HepG2 (cell line): Measurements from ENCODE around the gene REPIN1. TPM values are rescaled to one million over a fixed set of nuclear protein-coding genes. Genes with fewer than 3 reads are reported as not detected.

Experiments
- BCL6 ChIP-seq: IDR thresholded peaks from 2 replicates; pipeline ENCODE4 v1.6.1; 2016; ENCODE audit warnings: missing genetic modification reagents, missing compliant biosample characterization
- BRD4 ChIP-seq: sonication (generic); formaldehyde crosslinking; IDR thresholded peaks from 2 replicates; pipeline ENCODE4 v1.4.0; 2020; ENCODE audit warnings: missing genetic modification reagents
- CHCHD3 ChIP-seq: sonication (generic); formaldehyde crosslinking; IDR thresholded peaks from 2 replicates; pipeline ENCODE4 v1.8.0; 2022; ENCODE audit warnings: mild to moderate bottlenecking, missing genetic modification reagents, moderate library complexity
- GMEB1 ChIP-seq: sonication (generic); formaldehyde crosslinking; IDR thresholded peaks from 2 replicates; pipeline ENCODE4 v1.5.1; 2020; ENCODE audit warnings: missing genetic modification reagents, mild to moderate bottlenecking, borderline replicate concordance
- MZF1 ChIP-seq: sonication (generic); formaldehyde crosslinking; IDR thresholded peaks from 2 replicates; pipeline ENCODE4 v1.8.1; 2023; ENCODE audit warnings: mild to moderate bottlenecking, missing genetic modification reagents, borderline replicate concordance
- NPAS2 ChIP-seq: sonication (generic); formaldehyde crosslinking; IDR thresholded peaks from 2 replicates; pipeline ENCODE4 v1.8.0; 2022; ENCODE audit warnings: mild to moderate bottlenecking, missing genetic modification reagents, borderline replicate concordance
- PAXIP1 ChIP-seq: sonication (generic); formaldehyde crosslinking; conservative IDR thresholded peaks from 2 replicates; pipeline ENCODE4 v1.4.0; 2020; ENCODE audit warnings: mild to moderate bottlenecking, missing genetic modification reagents, moderate library complexity
- RARA ChIP-seq: IDR thresholded peaks from 2 replicates; pipeline ENCODE4 v1.6.1; 2016; ENCODE audit warnings: missing genetic modification reagents, missing compliant biosample characterization
- RXRB ChIP-seq: IDR thresholded peaks from 2 replicates; pipeline ENCODE4 v1.6.1; 2016; ENCODE audit warnings: borderline replicate concordance, missing genetic modification reagents, missing compliant biosample characterization
- SNAPC2 ChIP-seq: sonication (generic); formaldehyde crosslinking; IDR thresholded peaks from 2 replicates; pipeline ENCODE4 v1.8.1; 2022; ENCODE audit warnings: mild to moderate bottlenecking, missing genetic modification reagents
- SP1 ChIP-seq, 2 experiments: fragments of 450-650 bp in 1 of 2; sonication (generic) in 1 of 2; formaldehyde crosslinking in 1 of 2; IDR thresholded peaks; 2 replicates each; pipeline versions ENCODE4 v1.4.0 to v1.6.1; 2016 to 2020; ENCODE audit warnings: missing genetic modification reagents in 1 of 2
- SRF ChIP-seq: IDR thresholded peaks from 2 replicates; pipeline ENCODE4 v1.6.1; 2011; ENCODE audit warnings: mild to moderate bottlenecking, low read depth, low read length, moderate library complexity
- TCF12 ChIP-seq, 2 experiments: fragments of 450-650 bp in 1 of 2; sonication (generic) in 1 of 2; formaldehyde crosslinking in 1 of 2; IDR thresholded peaks; 2 replicates each; pipeline versions ENCODE4 v1.6.1 to v1.8.0; 2017 to 2022; ENCODE audit warnings: antibody characterized with exemption in 1 of 2, mild to moderate bottlenecking in 1 of 2, missing genetic modification reagents in 1 of 2, moderate library complexity in 1 of 2
- ZNF460 ChIP-seq: sonication (generic); formaldehyde crosslinking; IDR thresholded peaks from 2 replicates; pipeline ENCODE4 v1.5.1; 2020; ENCODE audit warnings: missing genetic modification reagents, mild to moderate bottlenecking, borderline replicate concordance
- ZNF552 ChIP-seq: sonication (generic); formaldehyde crosslinking; IDR thresholded peaks from 2 replicates; pipeline ENCODE4 v1.9.0; 2022; ENCODE audit warnings: missing genetic modification reagents, mild to moderate bottlenecking, borderline replicate concordance
- ZNF572 ChIP-seq: sonication (generic); formaldehyde crosslinking; IDR thresholded peaks from 2 replicates; pipeline ENCODE4 v1.5.1; 2020; ENCODE audit warnings: mild to moderate bottlenecking, missing genetic modification reagents
- ZNF629 ChIP-seq: sonication (generic); formaldehyde crosslinking; conservative IDR thresholded peaks from 2 replicates; pipeline ENCODE4 v1.5.0; 2020; ENCODE audit warnings: missing genetic modification reagents
- ZNF879 ChIP-seq: sonication (generic); formaldehyde crosslinking; IDR thresholded peaks from 2 replicates; pipeline ENCODE4 v1.8.1; 2023; ENCODE audit warnings: missing genetic modification reagents
- ZSCAN29 ChIP-seq: sonication (generic); formaldehyde crosslinking; conservative IDR thresholded peaks from 2 replicates; pipeline ENCODE4 v1.4.0; 2020; ENCODE audit warnings: mild to moderate bottlenecking, missing genetic modification reagents
- polyA plus RNA-seq, 8 experiments: library from polyadenylated mRNA; depleted of rRNA in 3 of 8; stranded (reverse) in 7 of 8; unstranded in 1 of 8; fragments of >200 nt; fragmentation: Illumina TruSeq in 4 of 8; extraction: Trizol in 4 of 8; gene quantifications; 2 replicates each; pipeline versions ENCODE4 v1.2.1 to v1.2.3, GENCODE V29; 2011 to 2016; ENCODE audit warnings: low read depth in 4 of 8, missing spikeins in 1 of 8, mixed read lengths in 1 of 8; ENCODE audit not compliant: insufficient read depth in 1 of 8
- total RNA-seq, 5 experiments: library from RNA; depleted of rRNA; stranded (reverse); fragments of >200 nt; fragmentation: Illumina TruSeq; extraction: Trizol; gene quantifications; 2 replicates each; pipeline ENCODE4 v1.2.3, GENCODE V29; 2016; ENCODE audit warnings: low read depth in 1 of 5
- TF ChIP-seq, protein P1 (sequence below): IDR thresholded peaks from 2 replicates; pipeline ENCODE4 v1.4.0; 2020; ENCODE audit warnings: mild to moderate bottlenecking, missing genetic modification reagents

The REPIN1 gene
- total and polyA plus RNA-seq, 2 of the 13 experiments (the other 11 are each of a cell fraction or from before 2014, with no cell fraction given): 69.9 to 108 TPM

- TF ChIP-seq BRD4 (CRISPR knock-in tag): peak; percentile 61; the same call in 1 of the 2 replicates
- 0 out of 2 replicates have a peak, but pooled peaks have one; percentile 20 for TF ChIP-seq ZSCAN29 (CRISPR knock-in tag)
- TF ChIP-seq NPAS2 (CRISPR knock-in tag): no peak
- 0 out of 2 replicates have a peak, but pooled peaks have one; percentile 36 for TF ChIP-seq ZNF879 (CRISPR knock-in tag)
- TF ChIP-seq GMEB1 (CRISPR knock-in tag): peak; percentile 77
- no peak; the same call in 1 of the 2 replicates for TF ChIP-seq PAXIP1
- no peak for TF ChIP-seq ZNF572 (CRISPR knock-in tag)
- TF ChIP-seq, protein P1, sequence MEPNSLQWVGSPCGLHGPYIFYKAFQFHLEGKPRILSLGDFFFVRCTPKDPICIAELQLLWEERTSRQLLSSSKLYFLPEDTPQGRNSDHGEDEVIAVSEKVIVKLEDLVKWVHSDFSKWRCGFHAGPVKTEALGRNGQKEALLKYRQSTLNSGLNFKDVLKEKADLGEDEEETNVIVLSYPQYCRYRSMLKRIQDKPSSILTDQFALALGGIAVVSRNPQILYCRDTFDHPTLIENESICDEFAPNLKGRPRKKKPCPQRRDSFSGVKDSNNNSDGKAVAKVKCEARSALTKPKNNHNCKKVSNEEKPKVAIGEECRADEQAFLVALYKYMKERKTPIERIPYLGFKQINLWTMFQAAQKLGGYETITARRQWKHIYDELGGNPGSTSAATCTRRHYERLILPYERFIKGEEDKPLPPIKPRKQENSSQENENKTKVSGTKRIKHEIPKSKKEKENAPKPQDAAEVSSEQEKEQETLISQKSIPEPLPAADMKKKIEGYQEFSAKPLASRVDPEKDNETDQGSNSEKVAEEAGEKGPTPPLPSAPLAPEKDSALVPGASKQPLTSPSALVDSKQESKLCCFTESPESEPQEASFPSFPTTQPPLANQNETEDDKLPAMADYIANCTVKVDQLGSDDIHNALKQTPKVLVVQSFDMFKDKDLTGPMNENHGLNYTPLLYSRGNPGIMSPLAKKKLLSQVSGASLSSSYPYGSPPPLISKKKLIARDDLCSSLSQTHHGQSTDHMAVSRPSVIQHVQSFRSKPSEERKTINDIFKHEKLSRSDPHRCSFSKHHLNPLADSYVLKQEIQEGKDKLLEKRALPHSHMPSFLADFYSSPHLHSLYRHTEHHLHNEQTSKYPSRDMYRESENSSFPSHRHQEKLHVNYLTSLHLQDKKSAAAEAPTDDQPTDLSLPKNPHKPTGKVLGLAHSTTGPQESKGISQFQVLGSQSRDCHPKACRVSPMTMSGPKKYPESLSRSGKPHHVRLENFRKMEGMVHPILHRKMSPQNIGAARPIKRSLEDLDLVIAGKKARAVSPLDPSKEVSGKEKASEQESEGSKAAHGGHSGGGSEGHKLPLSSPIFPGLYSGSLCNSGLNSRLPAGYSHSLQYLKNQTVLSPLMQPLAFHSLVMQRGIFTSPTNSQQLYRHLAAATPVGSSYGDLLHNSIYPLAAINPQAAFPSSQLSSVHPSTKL: 0 out of 2 replicates have a peak, but pooled peaks have one; percentile 7
- peak; percentile 50 for TF ChIP-seq RXRB (CRISPR knock-in tag)
- peak; percentile 77 for TF ChIP-seq RARA (CRISPR knock-in tag)
- no peak for TF ChIP-seq CHCHD3 (CRISPR knock-in tag)
- TF ChIP-seq SP1 (IDR thresholded peaks at IDR 0.05): no peak
- peak; percentile 74; the same call in 1 of the 2 replicates for TF ChIP-seq SP1 (CRISPR knock-in tag; IDR thresholded peaks at IDR 0.05)
- TF ChIP-seq ZNF629 (CRISPR knock-in tag): peak; percentile 25
- peak; percentile 60 for TF ChIP-seq BCL6 (CRISPR knock-in tag)
- no peak for TF ChIP-seq ZNF552
- TF ChIP-seq MZF1: no peak
- TF ChIP-seq SNAPC2 (CRISPR knock-in tag): 0 out of 2 replicates have a peak, but pooled peaks have one; percentile 27
- no peak for TF ChIP-seq ZNF460 (CRISPR knock-in tag)
- peak; percentile 68 for TF ChIP-seq SRF
- no peak for TF ChIP-seq TCF12 (IDR thresholded peaks at IDR 0.05)
- TF ChIP-seq TCF12 (CRISPR knock-in tag; IDR thresholded peaks at IDR 0.05): peak; percentile 80; the same call in 1 of the 2 replicates
Measured at GRCh38 chr7:150404805-150405583, 36.4 kb downstream of the REPIN1 start (continued).
